ENCODE results near the gene AGBL4. TPM values are rescaled to one million over a fixed set of nuclear protein-coding genes. Genes with fewer than 3 reads are reported as not detected.

AGBL4 gene
- polyA plus RNA-seq, 1 donor (not counting 4 experiments of a cell fraction or from before 2014, with no cell fraction given) = not detected

GRCh38 chr1:48953617-48954016 is 1070.1 kb downstream of the AGBL4 start:
- TF ChIP-seq EZH2 (IDR thresholded peaks at IDR 0.05; ENCODE audit: low read length) = no peak
- TF ChIP-seq CTCF (optimal IDR thresholded peaks at IDR 0.05 in 1 of 3, IDR thresholded peaks at IDR 0.05 in 1 of 3, conservative IDR thresholded peaks at IDR 0.05 in 1 of 3; ENCODE audit: extremely low read depth in 1 of 3, insufficient read depth in 2 of 3, low read length in 3 of 3) = no peak

DNA sequence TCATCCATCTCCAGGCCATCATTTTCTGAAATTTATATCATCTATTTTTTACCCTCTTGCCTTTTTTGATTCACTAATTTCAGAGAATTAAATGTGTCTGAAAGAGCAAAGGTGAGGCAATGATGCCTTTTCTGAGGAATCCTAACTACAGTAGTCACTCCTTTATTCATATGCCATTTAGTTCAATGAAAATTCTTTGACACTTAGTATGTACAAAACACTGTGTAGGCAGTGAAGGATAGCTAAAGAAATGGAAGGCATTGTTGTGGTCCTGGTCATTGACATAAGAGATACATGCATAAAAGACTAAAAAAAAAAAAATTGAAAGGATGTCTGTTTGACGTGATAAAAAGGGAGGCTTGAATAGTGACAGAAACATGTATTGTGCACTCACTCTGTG is 1075.2 kb downstream of the AGBL4 start:
- no peaks in the 10 kb centered on the region for H4K20me1 ChIP-seq (ENCODE audit: control insufficient read depth, extremely low read depth, insufficient read depth, low read length)
- DNase-seq (ENCODE audit: low read depth, low spot score) (no peak), FAIRE-seq (no peak)
- H3K36me3 ChIP-seq (ENCODE audit: control insufficient read depth in 2 of 2, extremely low read depth in 1 of 2, insufficient read depth in 2 of 2, low read length in 2 of 2) = no peaks in the 10 kb centered on the region
- dilution Hi-C loops (cut with MboI; ENCODE audit: extremely low pct_ligation_motif_present, low sequenced_read_pairs) = no loop called here
- H3K4me3 ChIP-seq (ENCODE audit: control insufficient read depth in 2 of 3, extremely low read depth in 1 of 3, insufficient read depth in 2 of 3, low read depth in 1 of 3, low read length in 3 of 3) = no peak overlapping the region
- no peak overlapping the region for H3K4me2 ChIP-seq (ENCODE audit: control insufficient read depth, extremely low read depth, insufficient read depth, low read depth, low read length)
- no peaks in the 10 kb centered on the region for H3K27me3 ChIP-seq (ENCODE audit: control insufficient read depth, extremely low read depth, insufficient read depth, low read length)
- no peaks in the 10 kb centered on the region for H3K9me1 ChIP-seq (ENCODE audit: control insufficient read depth, extremely low read depth, insufficient read depth, low read length)
- H3K79me2 ChIP-seq (ENCODE audit: control insufficient read depth, insufficient read depth, low read length) = no peaks in the 10 kb centered on the region
- no peaks in the 10 kb centered on the region for H3K9me3 ChIP-seq (ENCODE audit: control insufficient read depth, low read depth, low read length)
- no peak overlapping the region for H2AFZ ChIP-seq (ENCODE audit: control insufficient read depth, low read length)
- no peaks in the 10 kb centered on the region for H3K4me1 ChIP-seq (ENCODE audit: control insufficient read depth, extremely low read depth, insufficient read depth, low read length)
- H3K27ac ChIP-seq (ENCODE audit: control insufficient read depth, insufficient read depth, low read length) = no peak overlapping the region
- no peak overlapping the region for H3K9ac ChIP-seq (ENCODE audit: control insufficient read depth, extremely low read depth, insufficient read depth, low read length)
- TF ChIP-seq CTCF (optimal IDR thresholded peaks at IDR 0.05 in 1 of 3, IDR thresholded peaks at IDR 0.05 in 1 of 3, conservative IDR thresholded peaks at IDR 0.05 in 1 of 3; ENCODE audit: extremely low read depth in 1 of 3, insufficient read depth in 2 of 3, low read length in 3 of 3) (no peak), EZH2 (IDR thresholded peaks at IDR 0.05; ENCODE audit: low read length) (no peak)

More at GRCh38 chr1:48953617-48954016, 1070.1 kb downstream of the AGBL4 start:
- no peak overlapping the region for H3K4me3 ChIP-seq (ENCODE audit: control insufficient read depth in 2 of 3, extremely low read depth in 1 of 3, insufficient read depth in 2 of 3, low read depth in 1 of 3, low read length in 3 of 3)
- dilution Hi-C loops (cut with MboI; ENCODE audit: extremely low pct_ligation_motif_present, low sequenced_read_pairs) = no loop called here
- no peak for DNase-seq (ENCODE audit: low read depth, low spot score)
- H3K9me3 ChIP-seq (ENCODE audit: control insufficient read depth, low read depth, low read length) = no peaks in the 10 kb centered on the region
- no peak overlapping the region for H2AFZ ChIP-seq (ENCODE audit: control insufficient read depth, low read length)
- H3K4me1 ChIP-seq (ENCODE audit: control insufficient read depth, extremely low read depth, insufficient read depth, low read length) = no peaks in the 10 kb centered on the region
- no peaks in the 10 kb centered on the region for H3K9me1 ChIP-seq (ENCODE audit: control insufficient read depth, extremely low read depth, insufficient read depth, low read length)
- H3K9ac ChIP-seq (ENCODE audit: control insufficient read depth, extremely low read depth, insufficient read depth, low read length) = no peak overlapping the region
- H3K36me3 ChIP-seq (ENCODE audit: control insufficient read depth in 2 of 2, extremely low read depth in 1 of 2, insufficient read depth in 2 of 2, low read length in 2 of 2) = no peaks in the 10 kb centered on the region
- H3K4me2 ChIP-seq (ENCODE audit: control insufficient read depth, extremely low read depth, insufficient read depth, low read depth, low read length) = no peak overlapping the region
- H3K79me2 ChIP-seq (ENCODE audit: control insufficient read depth, insufficient read depth, low read length) = no peaks in the 10 kb centered on the region
- no peak overlapping the region for H3K27ac ChIP-seq (ENCODE audit: control insufficient read depth, insufficient read depth, low read length)
- no peaks in the 10 kb centered on the region for H4K20me1 ChIP-seq (ENCODE audit: control insufficient read depth, extremely low read depth, insufficient read depth, low read length)
- no peak for FAIRE-seq
- no peaks in the 10 kb centered on the region for H3K27me3 ChIP-seq (ENCODE audit: control insufficient read depth, extremely low read depth, insufficient read depth, low read length)

Data from keratinocyte (primary cell).